IMR-90 (cell line): ENCODE data around the gene TADA1. TPM values are rescaled to one million over a fixed set of nuclear protein-coding genes. Genes with fewer than 3 reads are reported as not detected.

Experiments used
- ATAC-seq: fragments of 200-7000 bp; cut with Tn5 transposase; 2 replicates; pipeline ENCODE4 v1.9.1; 2020; ENCODE audit warnings: low read depth, mild to moderate bottlenecking, moderate library complexity
- BruUV-seq: library from RNA; stranded (reverse); fragments of 400-500 nt; replicated peaks from 2 replicates; lab custom pipeline; 2021; lab: Mats Ljungman, UMichigan
- CTCF ChIA-PET: fragments of 300-600 bp; formaldehyde crosslinking; extraction: SDS; loops from one replicate; lab custom pipeline; 2021; ENCODE audit warnings: antibody characterized with exemption; lab: Yijun Ruan, JAX
- POLR2A ChIA-PET: fragments of 300-600 bp; sonication (Branson Sonifier 250); formaldehyde crosslinking; loops from one replicate; lab custom pipeline; 2022; ENCODE audit warnings: antibody characterized with exemption; ENCODE audit not compliant: unreplicated experiment; lab: Charles Lee
- DNase-seq: peaks from one replicate; pipeline ENCODE4 v3.0.0; 2013
- H2AFZ ChIP-seq: replicated peaks from 2 replicates; pipeline ENCODE3; 2013; ENCODE audit warnings: low read length, mild to moderate bottlenecking; ENCODE audit not compliant: poor library complexity
- H2AK5ac ChIP-seq: 2 replicates; pipeline ENCODE4 v1.6.1; 2013; ENCODE audit warnings: low read depth, low read length, inconsistent platforms
- H2AK9ac ChIP-seq: replicated peaks from 2 replicates; pipeline ENCODE3; 2013; ENCODE audit warnings: mild to moderate bottlenecking, low read depth, low read length, moderate library complexity; ENCODE audit not compliant: poor library complexity
- H2BK120ac ChIP-seq: 2 replicates; pipeline ENCODE4 v1.6.1; 2013; ENCODE audit warnings: low read depth, low read length, inconsistent platforms
- H2BK15ac ChIP-seq: 3 replicates; pipeline ENCODE4 v1.6.1; 2013; ENCODE audit warnings: low read depth, low read length, inconsistent platforms
- H2BK20ac ChIP-seq: 2 replicates; pipeline ENCODE4 v1.6.1; 2013; ENCODE audit warnings: low read depth, mild to moderate bottlenecking, inconsistent platforms, low read length, moderate library complexity
- H2BK5ac ChIP-seq: 2 replicates; pipeline ENCODE4 v1.6.1; 2013; ENCODE audit warnings: mild to moderate bottlenecking, low read depth, low read length, inconsistent platforms; ENCODE audit not compliant: poor library complexity, severe bottlenecking
- H3K14ac ChIP-seq: replicated peaks from 2 replicates; pipeline ENCODE4 v1.6.1; 2013; ENCODE audit warnings: low read depth, low read length, inconsistent platforms
- H3K18ac ChIP-seq: 2 replicates; pipeline ENCODE4 v1.6.1; 2013; ENCODE audit warnings: low read depth, low read length, control low read depth
- H3K23ac ChIP-seq: 2 replicates; pipeline ENCODE4 v1.6.1; 2013; ENCODE audit warnings: low read depth, low read length, inconsistent platforms
- H3K27ac ChIP-seq: 2 replicates; pipeline ENCODE4 v1.5.1; 2013; ENCODE audit warnings: mild to moderate bottlenecking, control low read depth, low read length; ENCODE audit not compliant: insufficient read depth
- H3K27me3 ChIP-seq: 2 replicates; pipeline ENCODE4 v1.6.1; 2013; ENCODE audit warnings: low read length; ENCODE audit not compliant: control insufficient read depth, insufficient read depth
- H3K36me3 ChIP-seq: 2 replicates; pipeline ENCODE4 v1.6.1; 2013; ENCODE audit warnings: low read length, mixed read lengths; ENCODE audit not compliant: control insufficient read depth, insufficient read depth
- H3K4ac ChIP-seq: 2 replicates; pipeline ENCODE4 v1.6.1; 2013; ENCODE audit warnings: low read depth, low read length, inconsistent platforms
- H3K4me1 ChIP-seq: 2 replicates; pipeline ENCODE4 v1.6.1; 2013; ENCODE audit warnings: low read length, mixed read lengths; ENCODE audit not compliant: control insufficient read depth, insufficient read depth
- H3K4me2 ChIP-seq: 2 replicates; pipeline ENCODE4 v1.6.1; 2013; ENCODE audit warnings: low read depth, mild to moderate bottlenecking, control low read depth, low read length, moderate library complexity
- H3K4me3 ChIP-seq: 2 replicates; pipeline ENCODE4 v1.5.1; 2013; ENCODE audit warnings: low read depth, mild to moderate bottlenecking, control low read depth, low read length, moderate library complexity; ENCODE audit not compliant: insufficient read depth
- H3K56ac ChIP-seq: 2 replicates; pipeline ENCODE4 v1.6.1; 2013; ENCODE audit warnings: low read length, inconsistent platforms; ENCODE audit not compliant: insufficient read depth; ENCODE audit errors: extremely low read depth
- H3K79me1 ChIP-seq, 2 experiments: 2 replicates each; pipeline ENCODE4 v1.6.1; 2013; ENCODE audit warnings: low read length in 2 of 2, inconsistent platforms in 1 of 2, low read depth in 1 of 2
- H3K9ac ChIP-seq: 2 replicates; pipeline ENCODE4 v1.6.1; 2013; ENCODE audit warnings: low read depth, low read length, control low read depth
- H3K9me1 ChIP-seq: 2 replicates; pipeline ENCODE4 v1.6.1; 2013; ENCODE audit warnings: low read length, inconsistent platforms; ENCODE audit not compliant: insufficient read depth
- H3K9me3 ChIP-seq: 2 replicates; pipeline ENCODE4 v1.6.1; 2013; ENCODE audit warnings: low read length; ENCODE audit not compliant: control insufficient read depth, insufficient read depth
- H4K20me1 ChIP-seq: 2 replicates; pipeline ENCODE4 v1.6.1; 2013; ENCODE audit warnings: low read length, inconsistent platforms; ENCODE audit not compliant: insufficient read depth
- H4K5ac ChIP-seq: 2 replicates; pipeline ENCODE4 v1.6.1; 2013; ENCODE audit warnings: mild to moderate bottlenecking, low read depth, low read length, control low read depth
- H4K8ac ChIP-seq, 2 experiments: 2 replicates each; pipeline ENCODE4 v1.6.1; 2013; ENCODE audit warnings: low read depth in 2 of 2, low read length in 2 of 2, control low read depth in 1 of 2, inconsistent platforms in 1 of 2
- H4K91ac ChIP-seq: 2 replicates; pipeline ENCODE4 v1.6.1; 2013; ENCODE audit warnings: low read depth, low read length, inconsistent platforms; ENCODE audit not compliant: insufficient read depth
- CHD1 ChIP-seq: IDR thresholded peaks from 2 replicates; pipeline ENCODE4 v1.6.1; 2012; ENCODE audit warnings: low read depth, low read length, improper control_type of control experiment
- ELK1 ChIP-seq: fragments of 150-350 bp; IDR thresholded peaks from 2 replicates; pipeline ENCODE4 v1.6.1; 2016; ENCODE audit warnings: low read depth, mild to moderate bottlenecking, low read length, moderate library complexity, borderline replicate concordance
- RCOR1 ChIP-seq: IDR thresholded peaks from 2 replicates; pipeline ENCODE4 v1.6.1; 2012; ENCODE audit warnings: mild to moderate bottlenecking, low read length, improper control_type of control experiment; ENCODE audit not compliant: insufficient replicate concordance
- RFX5 ChIP-seq: IDR thresholded peaks from 2 replicates; pipeline ENCODE4 v1.8.0; 2012; ENCODE audit warnings: low read depth, mild to moderate bottlenecking, low read length, moderate library complexity
- SMC3 ChIP-seq: fragments of 150-350 bp; IDR thresholded peaks from 2 replicates; pipeline ENCODE4 v1.6.1; 2016; ENCODE audit warnings: low read depth, mild to moderate bottlenecking, antibody characterized with exemption, low read length, moderate library complexity
- USF2 ChIP-seq: fragments of 150-350 bp; IDR thresholded peaks from 2 replicates; pipeline ENCODE4 v1.6.1; 2017; ENCODE audit warnings: mild to moderate bottlenecking, antibody characterized with exemption, low read length, low read depth
- WGBS, 2 experiments: methylation state at CpG; one replicate each; pipeline versions ENCODE4 v1.1.5 to v1.1.7; 2013; ENCODE audit warnings: missing lambda C conversion rate in 2 of 2; ENCODE audit not compliant: insufficient read length in 1 of 2; ENCODE audit errors: extremely low coverage in 2 of 2; 5-methylcytosine and 5-hydroxymethylcytosine counted together
- dilution Hi-C: fragments of 300-500 bp; cut with HindIII; formaldehyde crosslinking; loops from one replicate; pipeline ENCODE4 v1.14.3; 2018; ENCODE audit warnings: low sequenced_read_pairs; ENCODE audit not compliant: unreplicated experiment
- in situ Hi-C: fragments of 300-500 bp; cut with MboI; formaldehyde crosslinking; loops from 3 replicates; pipeline ENCODE4 v1.14.3; 2019; ENCODE audit warnings: low sequenced_read_pairs, inconsistent platforms, mixed read lengths
- intact Hi-C: fragments of 100-400 bp; cut with micrococcal nuclease; formaldehyde crosslinking; loops from 2 replicates; pipeline ENCODE4 v1.10.0; 2022
- polyA plus RNA-seq, 3 experiments: library from polyadenylated mRNA; depleted of rRNA; stranded (reverse); fragments of >200 nt; gene quantifications; 2 replicates each; pipeline ENCODE4 v1.2.3, GENCODE V29; 2012; ENCODE audit warnings: low replicate concordance in 1 of 3
- total RNA-seq: library from RNA; depleted of rRNA; stranded (reverse); fragments of >200 nt; gene quantifications from 2 replicates; pipeline ENCODE4 v1.2.3, GENCODE V29; 2012

TADA1 gene
- total and polyA plus RNA-seq, 2 of the 4 experiments (the other 2 are of a cell fraction): 8.2 to 16.8 TPM

- Histone ChIP-seq H4K8ac (no peak overlapping the region), H2BK5ac (no peak overlapping the region), H3K56ac (no peak overlapping the region), H3K27me3 (no peaks in the 10 kb centered on the region), H3K79me1 (peaks cover 30% of the 10 kb centered on the region in 2 experiments), H3K23ac (no peak overlapping the region), H3K4ac (no peak overlapping the region), H2AK5ac (no peak overlapping the region), H4K5ac (no peak overlapping the region), H2AK9ac (no peak overlapping the region), H3K9ac (no peak overlapping the region), H3K9me3 (no peaks in the 10 kb centered on the region), H3K36me3 (peaks cover 13% of the 10 kb centered on the region), H2BK15ac (no peak overlapping the region), H4K91ac (no peak overlapping the region), H3K14ac (no peak overlapping the region), H4K20me1 (no peaks in the 10 kb centered on the region; the same call in none of the 2 replicates), H3K4me2 (no peak overlapping the region), H3K9me1 (peaks cover 3% of the 10 kb centered on the region; the same call in 1 of the 2 replicates), H3K18ac (no peak overlapping the region), H3K4me3 (no peak overlapping the region), H3K4me1 (no peaks in the 10 kb centered on the region), H2BK120ac (no peak overlapping the region), H3K27ac (no peak overlapping the region), H2BK20ac (no peak overlapping the region), H2AFZ (no peak overlapping the region)
- BruUV-seq: no TSS peak
- TF ChIP-seq ELK1 (no peak), RCOR1 (no peak), USF2 (no peak), SMC3 (no peak), RFX5 (no peak), CHD1 (no peak)
- DNase-seq (no peak), ATAC-seq (no peak)
- WGBS, 2 experiments: no CpG with 5 or more reads among the region's 3 CpGs
- POLR2A ChIA-PET: no interaction called here
- CTCF ChIA-PET: interaction anchor here (0.8 kb wide), 1 partner anchor 695 kb away, joined by 3 read pairs; no protein-coding TSS in a partner anchor
- dilution Hi-C loops: no loop called here
- intact Hi-C loops: no loop called here
- in situ Hi-C loops: no loop called here
Measured at GRCh38 chr1:166869318-166870099, 6.6 kb downstream of the TADA1 start.
